Colon (tissue), 2 donors: ENCODE results near the gene CLSTN1.
"Not testable (repeated sequence)": the region's sequence is repeated elsewhere in the genome, so short reads cannot be mapped to it uniquely, and the experiment has no call there.

Experiments used
- FAIRE-seq: peaks from 2 replicates; lab custom pipeline; 2012; peaks lifted over from hg19 to GRCh38; lab: Jason Lieb, UNC
- donor health status: control.
- donor health status: control.

CLSTN1 gene

DNA sequence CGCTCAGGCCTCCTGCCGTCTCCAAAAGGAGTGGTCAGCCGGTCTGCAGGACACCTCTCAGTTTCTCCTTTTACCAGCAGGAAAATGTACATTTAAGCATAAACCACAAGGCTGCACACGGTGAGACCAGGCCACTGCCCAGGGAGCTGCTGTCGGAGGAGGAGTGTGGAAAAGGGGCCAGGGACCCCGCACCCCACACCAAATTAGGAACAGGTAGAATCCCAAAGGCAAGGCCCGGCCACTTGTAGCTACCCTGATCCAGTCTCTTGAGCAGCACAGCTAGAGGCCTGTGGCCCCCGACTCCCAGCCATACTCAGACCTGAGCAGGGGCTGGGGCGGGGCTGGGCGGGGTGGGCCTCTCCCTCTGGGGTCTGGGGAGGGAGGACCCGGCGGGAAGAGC lies 94.2 kb downstream of the CLSTN1 start:
- FAIRE-seq = no peak

GRCh38 chr1:9728451-9729295 lies 95.1 kb downstream of the CLSTN1 start:
- FAIRE-seq = no peak

- no peak for FAIRE-seq
Measured at GRCh38 chr1:9726905-9727595, 96.7 kb downstream of the CLSTN1 start.

DNA sequence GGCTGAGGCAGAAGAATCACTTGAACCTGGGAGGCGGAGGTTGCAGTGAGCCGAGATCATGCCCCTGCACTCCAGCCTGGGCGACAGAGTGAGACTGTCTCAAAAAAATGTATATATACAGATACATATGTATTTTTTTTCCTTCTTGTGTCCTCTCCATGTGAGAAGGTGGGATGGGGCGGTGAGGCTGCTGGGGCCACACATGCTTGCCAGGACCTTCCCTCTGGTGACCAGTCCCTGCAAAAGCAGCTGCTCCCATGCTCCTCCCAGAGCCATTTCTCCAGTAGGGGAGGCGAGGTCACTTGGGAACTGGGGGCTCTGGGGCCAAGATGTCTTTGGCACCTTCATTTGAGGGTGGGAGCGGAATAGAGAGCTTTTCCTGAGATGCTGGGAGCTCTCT lies 97.4 kb downstream of the CLSTN1 start:
- FAIRE-seq = no peak

- no peak for FAIRE-seq
Measured at GRCh38 chr1:9724706-9725476, 98.9 kb downstream of the CLSTN1 start.

GRCh38 chr1:9723926-9724325 lies 99.8 kb downstream of the CLSTN1 start:
- FAIRE-seq = no peak

DNA sequence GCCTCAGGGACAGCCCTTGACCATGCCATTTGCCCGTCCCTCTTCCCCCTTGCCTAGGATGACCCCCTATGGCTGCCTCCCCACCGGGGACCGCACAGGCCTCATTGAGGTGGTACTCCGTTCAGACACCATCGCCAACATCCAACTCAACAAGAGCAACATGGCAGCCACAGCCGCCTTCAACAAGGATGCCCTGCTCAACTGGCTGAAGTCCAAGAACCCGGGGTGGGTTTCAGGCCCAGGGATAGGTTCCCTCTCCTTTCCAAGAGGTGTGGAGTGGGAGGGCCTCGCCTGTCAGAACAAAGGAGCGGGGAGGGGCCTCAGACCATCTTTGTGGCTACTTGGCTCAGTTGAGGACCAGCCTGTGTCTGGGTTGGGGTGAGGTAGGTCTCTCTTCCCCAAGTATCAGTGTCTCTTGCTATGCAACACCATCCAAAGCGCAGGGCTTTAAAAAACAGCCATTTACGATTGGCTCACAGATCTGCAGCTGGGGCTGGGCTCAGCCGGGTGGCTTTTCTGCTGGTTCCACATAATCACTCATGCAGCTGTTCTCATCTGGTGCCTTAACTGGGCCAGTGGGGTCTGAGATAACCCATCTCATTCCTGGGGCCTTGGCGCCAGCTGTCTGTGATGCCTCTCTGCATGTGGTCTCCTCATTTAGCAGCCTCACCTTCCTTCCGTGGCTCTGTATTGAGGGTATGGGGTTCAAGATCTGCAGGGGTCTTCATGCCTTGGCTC lies 100.5 kb downstream of the CLSTN1 start:
- no peak for FAIRE-seq

DNA sequence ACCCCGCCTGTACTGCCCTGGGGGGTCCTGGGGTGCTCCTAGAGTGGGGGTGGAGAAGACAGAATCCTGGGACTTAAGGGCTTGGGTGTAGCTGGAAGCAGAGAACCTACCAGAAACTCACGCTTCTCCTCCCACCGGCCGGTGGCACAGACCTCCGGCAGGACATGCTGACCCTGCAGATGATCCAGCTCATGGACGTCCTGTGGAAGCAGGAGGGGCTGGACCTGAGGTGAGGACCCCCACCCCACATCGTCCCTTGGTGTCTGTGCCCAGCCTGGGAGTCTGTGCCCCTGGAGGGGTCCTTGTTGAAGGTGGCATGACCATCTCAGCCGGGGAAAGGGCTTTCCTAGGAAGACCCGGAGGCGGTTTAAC lies 101.4 kb downstream of the CLSTN1 start:
- FAIRE-seq = no peak

- no peak for FAIRE-seq
Measured at GRCh38 chr1:9721606-9722377, 102.0 kb downstream of the CLSTN1 start.

- no peak for FAIRE-seq
Measured at GRCh38 chr1:9720785-9721605, 102.8 kb downstream of the CLSTN1 start.

GRCh38 chr1:9719978-9720722 lies 103.6 kb downstream of the CLSTN1 start:
- FAIRE-seq = no peak

- no peak for FAIRE-seq
Measured at GRCh38 chr1:9718006-9718680, 105.6 kb downstream of the CLSTN1 start.

DNA sequence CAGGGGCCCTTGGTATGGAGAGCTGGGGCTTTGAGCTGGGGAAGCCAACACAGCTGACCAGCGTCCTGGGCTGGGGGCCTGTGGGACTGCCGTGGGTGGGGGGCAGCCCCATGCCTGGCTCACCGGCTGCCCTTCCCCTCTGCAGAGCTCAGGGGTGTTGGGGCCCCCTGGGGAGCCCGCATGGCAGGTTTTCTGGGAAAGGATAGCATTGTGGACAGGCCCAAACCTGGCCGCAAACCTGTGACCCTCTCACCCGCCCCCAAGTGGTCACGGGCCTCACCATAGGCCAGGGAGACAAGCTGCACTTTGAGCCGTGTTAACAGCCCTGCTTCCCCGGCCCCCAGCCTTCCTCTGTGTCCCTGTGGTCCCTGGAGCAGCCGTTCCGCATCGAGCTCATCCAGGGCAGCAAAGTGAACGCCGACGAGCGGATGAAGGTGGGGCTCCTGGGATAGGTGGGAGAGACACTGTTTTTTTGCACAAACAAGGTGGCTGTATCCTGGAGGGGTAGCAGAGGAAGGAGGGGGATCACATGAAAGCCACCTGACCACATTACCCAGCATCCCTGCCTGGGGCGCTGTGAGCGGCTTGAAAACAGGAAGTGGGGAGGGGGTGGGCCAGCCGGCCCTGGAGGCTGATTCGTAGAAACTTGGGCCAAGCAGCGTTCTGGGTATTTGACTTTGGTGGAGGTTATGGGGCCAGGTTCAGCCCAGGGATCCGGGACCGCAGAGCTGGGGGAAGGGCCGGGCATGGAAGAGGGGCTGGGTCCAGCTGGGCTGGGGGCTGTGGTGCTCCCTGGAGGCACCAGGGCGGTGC lies 106.4 kb downstream of the CLSTN1 start:
- no peak for FAIRE-seq

DNA sequence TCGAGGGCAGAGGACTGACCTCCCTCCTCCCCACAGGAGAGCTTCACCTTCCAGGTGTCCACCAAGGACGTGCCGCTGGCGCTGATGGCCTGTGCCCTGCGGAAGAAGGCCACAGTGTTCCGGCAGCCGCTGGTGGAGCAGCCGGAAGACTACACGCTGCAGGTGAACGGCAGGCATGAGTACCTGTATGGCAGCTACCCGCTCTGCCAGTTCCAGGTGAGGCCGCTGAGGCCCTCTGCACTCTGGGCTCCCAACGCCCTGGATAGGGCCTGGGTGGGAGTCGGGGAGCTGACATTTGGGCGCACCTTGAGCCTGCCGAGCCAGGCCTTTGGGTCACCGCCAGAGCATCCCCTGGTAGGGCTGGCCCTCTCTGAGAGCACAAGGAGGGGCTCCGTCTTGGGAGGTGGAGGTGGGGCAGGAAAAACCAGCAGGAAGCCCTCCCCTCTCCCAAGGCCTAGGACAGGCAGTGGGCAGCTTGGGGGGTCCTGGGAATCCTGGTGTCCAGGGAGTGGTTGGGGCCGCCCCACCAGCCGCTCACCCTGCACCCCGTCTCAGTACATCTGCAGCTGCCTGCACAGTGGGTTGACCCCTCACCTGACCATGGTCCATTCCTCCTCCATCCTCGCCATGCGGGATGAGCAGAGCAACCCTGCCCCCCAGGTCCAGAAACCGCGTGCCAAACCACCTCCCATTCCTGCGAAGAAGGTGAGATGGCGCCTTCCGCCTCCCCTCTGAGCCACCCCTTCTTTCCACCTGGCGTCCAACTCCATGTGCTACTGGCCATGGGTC lies 107.2 kb downstream of the CLSTN1 start:
- no peak for FAIRE-seq

DNA sequence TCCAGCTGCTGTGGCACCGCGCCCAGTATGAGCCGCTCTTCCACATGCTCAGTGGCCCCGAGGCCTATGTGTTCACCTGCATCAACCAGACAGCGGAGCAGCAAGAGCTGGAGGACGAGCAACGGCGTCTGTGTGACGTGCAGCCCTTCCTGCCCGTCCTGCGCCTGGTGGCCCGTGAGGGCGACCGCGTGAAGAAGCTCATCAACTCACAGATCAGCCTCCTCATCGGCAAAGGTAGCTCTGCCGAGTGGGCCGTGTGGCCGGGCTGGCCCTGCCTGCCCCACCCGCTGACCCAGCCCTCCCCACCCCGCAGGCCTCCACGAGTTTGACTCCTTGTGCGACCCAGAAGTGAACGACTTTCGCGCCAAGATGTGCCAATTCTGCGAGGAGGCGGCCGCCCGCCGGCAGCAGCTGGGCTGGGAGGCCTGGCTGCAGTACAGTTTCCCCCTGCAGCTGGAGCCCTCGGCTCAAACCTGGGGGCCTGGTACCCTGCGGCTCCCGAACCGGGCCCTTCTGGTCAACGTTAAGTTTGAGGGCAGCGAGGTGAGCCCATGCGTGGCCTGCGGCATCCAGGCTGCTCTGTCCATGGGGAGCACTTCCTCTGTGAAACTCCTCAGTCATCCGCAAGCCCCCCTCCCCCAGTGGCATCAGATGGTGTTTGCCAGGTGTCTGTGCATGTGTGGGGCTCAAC lies 108.1 kb downstream of the CLSTN1 start:
- no peak for FAIRE-seq

DNA sequence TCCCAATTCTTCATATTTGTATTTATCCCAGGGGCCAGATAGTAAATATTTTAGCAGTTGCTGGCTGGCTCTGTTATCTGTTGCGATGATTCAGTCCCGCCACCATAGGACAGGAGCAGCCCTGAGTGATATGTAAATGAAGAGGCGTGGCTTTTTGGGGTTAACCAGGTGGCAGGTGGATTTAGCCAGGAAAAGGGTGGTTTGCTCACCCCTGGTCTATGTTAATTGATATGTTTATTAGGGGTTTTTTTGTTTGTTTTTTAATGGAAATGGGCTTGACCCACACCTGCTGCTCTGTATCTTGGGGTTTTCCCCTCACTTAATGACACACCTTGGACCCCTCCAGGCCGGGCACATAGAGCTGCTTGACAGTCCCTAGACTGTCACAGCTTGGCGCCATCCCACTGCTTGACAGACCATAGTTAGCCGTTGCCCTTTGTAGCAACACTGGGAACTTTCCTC lies 109.5 kb downstream of the CLSTN1 start:
- no peak for FAIRE-seq

DNA sequence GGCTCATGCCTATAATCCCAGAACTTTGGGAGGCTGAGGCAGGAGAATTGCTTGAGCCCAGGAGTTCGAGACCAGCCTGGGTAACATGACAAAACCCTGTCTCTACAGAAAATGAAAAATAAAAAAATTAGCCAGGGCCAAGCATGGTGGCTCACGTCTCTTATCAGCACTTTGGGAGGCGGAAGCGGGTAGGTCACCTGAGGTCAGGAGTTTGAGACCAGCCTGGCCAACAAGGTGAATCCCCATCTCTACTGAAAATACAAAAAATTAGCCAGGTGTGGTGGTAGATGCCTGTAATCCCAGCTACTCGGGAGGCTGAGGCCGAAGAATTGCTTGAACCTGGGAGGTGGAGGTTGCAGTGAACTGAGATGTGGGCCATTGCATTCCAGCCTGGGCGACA lies 111.0 kb downstream of the CLSTN1 start:
- not testable (repeated sequence) for FAIRE-seq
